ENCODE results near the gene SPART.

SPART gene, protein sequence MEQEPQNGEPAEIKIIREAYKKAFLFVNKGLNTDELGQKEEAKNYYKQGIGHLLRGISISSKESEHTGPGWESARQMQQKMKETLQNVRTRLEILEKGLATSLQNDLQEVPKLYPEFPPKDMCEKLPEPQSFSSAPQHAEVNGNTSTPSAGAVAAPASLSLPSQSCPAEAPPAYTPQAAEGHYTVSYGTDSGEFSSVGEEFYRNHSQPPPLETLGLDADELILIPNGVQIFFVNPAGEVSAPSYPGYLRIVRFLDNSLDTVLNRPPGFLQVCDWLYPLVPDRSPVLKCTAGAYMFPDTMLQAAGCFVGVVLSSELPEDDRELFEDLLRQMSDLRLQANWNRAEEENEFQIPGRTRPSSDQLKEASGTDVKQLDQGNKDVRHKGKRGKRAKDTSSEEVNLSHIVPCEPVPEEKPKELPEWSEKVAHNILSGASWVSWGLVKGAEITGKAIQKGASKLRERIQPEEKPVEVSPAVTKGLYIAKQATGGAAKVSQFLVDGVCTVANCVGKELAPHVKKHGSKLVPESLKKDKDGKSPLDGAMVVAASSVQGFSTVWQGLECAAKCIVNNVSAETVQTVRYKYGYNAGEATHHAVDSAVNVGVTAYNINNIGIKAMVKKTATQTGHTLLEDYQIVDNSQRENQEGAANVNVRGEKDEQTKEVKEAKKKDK

DNA sequence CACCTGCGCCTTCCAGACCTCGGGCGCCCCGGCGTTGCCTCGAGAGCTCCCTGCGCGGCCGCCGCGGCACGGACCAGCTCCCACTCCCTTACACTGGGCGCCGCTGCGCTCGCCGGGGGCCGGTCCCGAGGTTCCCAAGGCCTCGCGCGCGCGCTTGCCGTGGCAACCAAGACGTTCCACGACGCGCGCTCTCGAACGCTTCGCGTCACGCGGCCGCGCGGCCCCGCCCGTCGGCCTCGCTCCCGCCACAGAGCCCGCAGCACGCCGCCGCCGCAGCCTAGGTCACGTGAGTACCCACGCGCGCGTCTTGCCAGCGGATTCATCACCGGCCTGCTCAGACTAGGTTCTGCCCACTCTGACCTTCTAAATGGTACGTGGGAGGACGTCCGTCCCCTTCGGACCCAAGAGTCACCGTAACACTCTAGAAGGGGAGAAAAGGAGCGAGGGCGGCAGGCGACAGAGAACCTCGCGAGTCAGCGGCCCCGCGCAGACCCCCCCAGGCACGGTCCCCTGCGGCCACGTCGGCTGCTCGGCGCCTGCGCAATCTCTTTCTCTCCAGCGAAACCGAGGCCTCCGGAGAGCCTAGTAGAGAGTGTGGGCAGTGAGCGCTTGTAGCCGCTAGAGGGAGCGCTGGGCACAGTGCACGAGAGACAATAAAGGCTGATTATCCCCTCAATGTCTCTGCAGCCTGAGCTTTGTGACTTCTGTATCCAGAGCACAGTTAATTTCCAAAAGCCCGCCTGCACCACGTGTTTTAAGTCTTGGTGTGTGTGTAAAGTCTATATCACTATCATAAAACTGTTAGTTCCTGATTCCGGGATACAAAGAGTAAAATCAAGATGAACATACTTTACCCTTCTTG is at the start of gene SPART:
TSS of gene SPART (minus strand) at position 173 of the 862 bp plus-strand sequence. CDS start 10,564 bp downstream, outside the sequence.
- peak; percentile 92 for DNase-seq (ENCODE audit: low read depth)

DNA sequence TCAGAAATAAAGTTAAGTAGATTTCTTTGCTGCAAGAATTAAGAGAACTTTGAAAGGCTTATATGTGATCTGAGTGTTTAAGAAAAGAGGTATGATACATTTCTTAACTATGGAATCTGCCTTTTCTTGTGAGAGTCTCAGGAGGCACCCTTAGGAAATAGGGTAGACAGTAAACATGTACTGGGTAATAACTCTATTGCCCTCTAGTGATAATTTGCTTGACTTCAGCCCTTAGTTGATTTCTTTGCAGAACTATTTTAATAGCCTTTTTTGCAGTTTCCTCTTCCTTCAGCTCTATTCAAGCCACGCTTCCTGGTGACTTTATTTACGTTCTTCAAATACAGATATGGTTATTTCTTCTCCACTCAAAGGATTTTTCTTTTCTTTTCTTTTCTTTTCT is 49.1 kb upstream of the SPART start:
- peak; percentile 84 for DNase-seq (ENCODE audit: low read depth)

- peak; percentile 61 for DNase-seq (ENCODE audit: low read depth)
Observed at GRCh38 chr13:36385489-36385888, 39.3 kb upstream of the SPART start.

DNA sequence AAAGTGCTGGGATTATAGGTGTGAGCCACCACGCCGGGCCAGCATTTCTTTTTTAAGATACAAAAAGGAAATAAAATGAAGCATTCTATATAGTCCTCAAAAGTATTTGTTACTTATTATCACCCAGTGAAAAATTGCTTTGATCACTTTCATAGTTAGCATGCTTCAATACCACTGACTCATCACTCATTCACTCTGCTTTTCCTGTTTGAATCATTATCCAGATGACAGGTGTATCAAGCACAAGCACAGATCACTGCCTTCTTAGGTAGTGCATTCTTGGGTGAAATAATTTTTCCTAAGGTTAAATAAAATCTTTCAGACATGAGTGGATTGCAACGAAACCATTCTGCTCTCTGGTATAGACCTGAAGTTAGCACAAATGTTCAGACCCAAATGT is 35.8 kb upstream of the SPART start:
- no peak for DNase-seq (ENCODE audit: low read depth)

DNA sequence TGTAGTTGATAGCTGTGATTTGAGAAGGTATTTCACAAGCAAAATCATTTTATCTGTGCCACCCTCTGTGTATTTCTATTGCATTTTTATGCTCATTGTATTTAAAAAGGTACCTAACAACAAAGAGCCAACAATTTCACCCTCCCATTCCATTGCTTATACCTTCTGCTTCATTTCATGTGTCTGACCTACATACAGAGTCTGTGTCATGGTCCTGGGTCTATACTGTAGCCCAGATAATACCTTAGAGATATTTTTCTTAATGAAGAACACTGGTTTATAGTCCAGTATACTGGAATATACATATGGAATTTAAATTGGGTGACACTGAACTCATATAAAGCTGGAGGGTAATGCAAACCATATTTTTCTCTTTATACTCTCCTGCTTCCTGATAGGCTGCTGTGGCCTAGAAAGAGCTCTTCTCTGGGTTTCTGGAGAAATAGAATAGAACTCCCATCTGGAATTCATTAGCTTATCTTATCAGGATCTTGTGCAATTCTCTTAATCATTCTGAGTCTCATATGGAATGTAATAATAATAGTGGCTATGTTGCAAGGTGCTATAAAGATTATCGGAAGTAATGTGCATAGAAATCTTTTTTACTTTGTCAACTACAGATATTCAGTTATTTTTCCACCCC is 31.8 kb upstream of the SPART start:
- peak; percentile 77 for DNase-seq (ENCODE audit: low read depth)

DNA sequence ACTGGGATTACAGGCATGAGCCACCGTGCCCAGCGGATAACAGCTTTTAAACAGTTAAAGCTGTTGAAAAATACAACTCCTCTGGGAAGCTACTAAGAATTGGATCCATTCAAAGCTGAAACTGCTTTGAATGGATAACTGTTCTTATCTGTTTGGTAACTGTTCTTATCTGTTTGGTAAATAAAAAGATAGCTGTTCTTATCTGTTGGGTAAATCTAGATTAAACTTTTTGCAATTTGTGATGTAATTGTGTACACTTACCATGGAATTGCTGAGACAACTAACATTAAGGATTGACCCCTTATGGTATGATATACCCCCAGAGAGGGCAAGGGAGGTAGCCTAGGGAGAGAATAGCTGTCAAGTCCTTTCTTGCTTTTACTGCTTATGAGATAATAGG is 27.9 kb upstream of the SPART start:
- DNase-seq (ENCODE audit: low read depth): no peak

GRCh38 chr13:36371185-36371584 is 25.0 kb upstream of the SPART start:
- DNase-seq (ENCODE audit: low read depth): no peak

DNA sequence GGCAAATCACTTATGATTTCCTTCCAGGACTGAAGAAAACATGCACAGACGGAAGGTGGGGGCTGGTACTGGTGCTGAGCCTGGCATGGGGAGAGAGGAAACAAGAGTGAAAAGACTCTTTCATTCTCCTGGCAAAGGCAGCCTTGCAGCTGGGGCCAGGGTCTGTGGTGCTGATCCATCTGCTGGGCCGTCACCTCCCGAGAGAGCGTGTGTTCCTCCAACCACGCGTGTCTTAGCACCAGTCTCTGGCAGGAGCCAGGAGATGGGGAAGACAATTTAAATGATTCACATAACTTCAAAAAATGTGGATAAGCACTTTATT is 23.9 kb upstream of the SPART start:
- no peak for DNase-seq (ENCODE audit: low read depth)

DNA sequence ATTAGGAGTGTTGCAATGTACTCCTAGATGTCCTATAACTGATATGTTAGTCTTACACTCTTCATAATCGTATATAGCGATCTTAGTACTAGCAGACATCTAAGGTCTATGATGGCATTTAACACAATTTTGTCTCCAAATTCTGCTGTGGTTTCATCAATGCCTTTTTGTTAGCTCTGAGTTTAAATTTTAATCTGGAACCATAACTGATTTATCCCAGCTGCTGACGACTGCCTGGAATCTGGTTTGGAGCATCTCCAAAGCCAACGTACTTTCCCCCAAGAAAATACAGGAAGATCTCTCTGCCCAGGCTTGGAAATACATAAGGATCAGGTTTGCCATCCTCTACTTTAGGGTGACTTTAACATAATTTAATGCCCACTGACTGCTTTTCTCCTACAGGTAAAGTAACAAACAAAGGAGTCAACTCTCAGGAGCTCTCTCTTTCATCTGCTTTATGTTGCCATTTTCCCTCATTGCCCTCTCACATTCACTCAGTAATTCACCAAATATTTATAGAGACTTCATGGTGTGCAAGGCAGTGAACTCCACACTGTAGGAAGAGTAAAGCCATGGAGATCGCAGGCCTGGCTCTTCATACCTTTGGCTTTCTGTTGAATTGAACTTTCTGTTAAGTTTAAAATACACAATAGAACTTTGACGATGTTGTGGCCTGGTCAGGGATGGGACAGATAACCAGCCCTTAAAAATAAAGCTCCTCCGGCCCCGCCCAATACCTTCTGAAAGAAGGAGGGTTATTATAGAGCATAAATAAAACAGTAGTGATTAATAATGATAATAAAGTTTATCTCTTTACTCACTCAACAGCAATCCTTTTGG is 23.3 kb upstream of the SPART start:
- DNase-seq (ENCODE audit: low read depth): no peak

DNA sequence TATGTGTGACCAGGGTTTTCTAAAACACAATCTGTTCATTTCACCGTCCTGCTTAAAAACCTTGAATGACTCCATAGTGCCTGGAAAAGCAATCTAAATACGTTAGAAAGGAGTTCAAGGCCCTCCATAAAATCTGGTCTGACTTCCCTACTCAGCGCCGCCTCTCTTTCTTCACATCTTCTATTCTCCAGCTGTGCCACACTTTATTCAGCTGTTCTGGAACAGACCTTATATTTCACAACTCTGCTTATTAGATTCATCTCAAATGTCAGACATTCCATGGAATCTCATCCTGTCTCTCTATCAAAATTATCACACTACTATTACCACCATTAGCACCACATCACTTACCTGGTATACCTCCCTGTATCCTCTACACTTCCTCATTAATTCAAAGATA is 19.8 kb upstream of the SPART start:
- no peak for DNase-seq (ENCODE audit: low read depth)

DNA sequence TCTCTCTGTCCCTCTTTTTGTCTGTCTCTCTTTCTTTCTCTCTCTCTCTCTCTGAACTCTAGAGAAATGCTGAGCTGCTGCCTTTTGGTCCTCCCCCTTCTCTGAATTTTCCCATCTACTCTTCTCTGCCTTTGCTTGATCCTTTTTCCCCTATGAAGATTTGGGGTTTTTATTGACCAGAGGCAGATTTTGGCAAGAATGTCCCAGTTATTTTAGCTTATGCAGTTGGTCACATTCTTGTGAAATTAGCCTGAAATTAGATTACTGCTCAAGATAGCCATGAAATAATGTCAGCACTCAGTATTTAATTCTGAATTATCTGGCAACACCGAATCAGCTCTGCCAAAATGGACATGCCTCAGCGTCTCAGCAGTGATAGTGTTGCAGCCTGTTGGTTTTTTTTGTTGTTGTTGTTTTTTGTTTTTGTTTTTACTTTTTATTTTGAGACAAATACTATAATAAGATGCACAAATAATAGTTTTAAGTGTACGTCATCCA is 17.2 kb upstream of the SPART start:
- DNase-seq (ENCODE audit: low read depth): no peak

DNA sequence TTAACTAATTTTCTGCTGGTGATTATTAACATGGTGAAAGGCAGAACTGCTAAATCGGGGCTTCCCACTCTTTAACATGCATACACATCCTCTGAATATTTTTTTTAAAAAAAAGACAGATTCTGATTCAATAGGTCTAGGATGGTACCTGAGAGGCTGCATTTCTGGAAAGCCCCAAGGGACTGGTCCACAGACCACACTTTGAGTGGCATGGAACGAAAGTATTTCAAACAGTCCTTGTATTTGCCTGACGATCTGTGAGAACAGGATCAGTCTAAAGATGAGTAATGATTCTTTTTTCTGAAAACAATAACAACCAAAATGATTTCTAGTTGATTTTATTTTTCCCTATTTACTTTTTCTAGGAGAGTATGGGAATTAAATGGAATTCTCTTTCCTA is 16.7 kb upstream of the SPART start:
- DNase-seq (ENCODE audit: low read depth): no peak

GRCh38 chr13:36362251-36362650 is 16.1 kb upstream of the SPART start:
- peak; percentile 87 for DNase-seq (ENCODE audit: low read depth)

DNA sequence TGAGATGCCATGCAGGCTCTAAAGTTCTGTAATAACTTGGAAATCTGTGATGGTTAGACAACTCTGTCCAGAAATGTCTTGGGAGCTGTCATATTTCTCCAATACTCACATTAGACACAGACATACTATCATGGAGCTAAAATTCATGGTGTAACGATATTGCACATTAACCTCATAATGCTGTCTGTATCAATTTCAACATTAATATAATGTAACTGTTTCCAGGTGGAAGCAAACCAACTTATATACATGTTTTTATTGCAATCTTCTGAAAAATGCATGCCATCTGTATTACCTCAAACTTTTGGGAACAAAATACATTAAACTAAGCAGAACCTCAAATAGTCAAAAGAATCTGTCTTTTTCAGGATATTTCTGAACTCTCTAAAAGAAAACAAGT is 14.7 kb upstream of the SPART start:
- no peak for DNase-seq (ENCODE audit: low read depth)

DNA sequence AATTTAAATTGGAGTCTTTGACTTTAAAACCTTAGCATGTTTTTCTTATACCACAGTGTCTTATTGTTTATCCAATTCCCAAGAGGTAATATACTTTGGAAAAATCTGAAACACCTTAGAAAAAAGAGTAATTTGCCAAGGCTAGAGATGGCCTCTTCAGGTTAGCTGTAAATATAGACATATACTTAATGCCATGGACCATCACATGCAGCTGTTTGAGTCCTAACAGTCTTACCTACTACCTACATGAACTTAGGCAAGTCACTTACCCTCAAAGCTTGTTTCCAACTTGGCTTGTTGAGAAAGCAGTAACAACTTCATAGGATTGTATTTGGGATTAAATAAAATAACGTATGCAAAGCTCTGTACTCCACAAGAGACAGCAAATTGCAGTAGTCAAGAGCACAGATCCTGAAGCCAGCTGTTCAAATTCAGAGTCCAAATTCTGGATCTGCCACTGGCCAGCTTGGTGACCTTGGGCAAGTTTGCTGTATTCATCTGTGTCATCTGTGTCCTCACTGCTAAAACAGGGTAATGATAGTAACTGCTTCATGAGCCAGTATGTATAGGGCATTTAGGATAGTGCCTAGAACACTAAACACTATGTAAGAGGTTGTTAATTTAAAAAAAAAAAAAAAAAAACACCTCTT is 13.2 kb upstream of the SPART start:
- no peak for DNase-seq (ENCODE audit: low read depth)

GRCh38 chr13:36358175-36358718 is 12.1 kb upstream of the SPART start:
- DNase-seq (ENCODE audit: low read depth): no peak

DNA sequence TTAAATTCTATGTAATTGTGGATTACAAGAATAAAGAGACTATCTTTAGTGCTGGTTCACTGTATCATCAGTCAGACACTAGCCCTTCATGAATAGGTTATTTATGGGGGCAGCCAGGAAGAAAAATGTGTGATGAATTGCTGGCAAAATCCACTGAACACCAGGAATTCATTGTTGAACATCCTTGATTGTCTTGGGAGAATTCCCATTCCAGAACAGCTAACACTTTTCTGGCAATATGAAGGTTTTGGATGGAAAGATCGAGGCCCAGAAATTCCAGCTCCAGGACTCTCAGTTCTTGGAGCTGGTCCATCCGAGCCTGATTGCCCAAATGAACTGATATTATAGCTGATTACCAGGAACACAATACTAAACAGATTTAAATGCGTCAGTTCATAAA is 11.5 kb upstream of the SPART start:
- no peak for DNase-seq (ENCODE audit: low read depth)

GRCh38 chr13:36357231-36357630 is 11.0 kb upstream of the SPART start:
- no peak for DNase-seq (ENCODE audit: low read depth)

DNA sequence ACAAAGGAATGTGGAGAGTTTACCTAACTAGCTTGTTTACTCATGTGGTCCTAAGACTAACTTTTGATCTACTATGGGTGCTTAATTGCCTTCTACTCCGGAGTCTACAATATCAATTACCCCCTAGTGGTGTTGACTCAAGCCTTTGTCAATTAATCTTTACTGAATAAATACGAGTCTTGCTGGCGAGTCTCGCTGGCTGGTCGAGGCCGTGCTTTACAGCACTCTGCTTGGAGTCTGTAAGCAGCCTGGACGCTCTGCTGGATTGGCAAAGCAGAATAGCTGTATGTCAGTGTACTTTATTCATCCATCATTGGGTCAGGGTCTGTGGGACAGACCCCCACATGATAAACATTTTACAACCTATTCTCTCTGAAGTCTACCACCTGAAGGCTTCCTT is 9.9 kb upstream of the SPART start:
- no peak for DNase-seq (ENCODE audit: low read depth)

DNA sequence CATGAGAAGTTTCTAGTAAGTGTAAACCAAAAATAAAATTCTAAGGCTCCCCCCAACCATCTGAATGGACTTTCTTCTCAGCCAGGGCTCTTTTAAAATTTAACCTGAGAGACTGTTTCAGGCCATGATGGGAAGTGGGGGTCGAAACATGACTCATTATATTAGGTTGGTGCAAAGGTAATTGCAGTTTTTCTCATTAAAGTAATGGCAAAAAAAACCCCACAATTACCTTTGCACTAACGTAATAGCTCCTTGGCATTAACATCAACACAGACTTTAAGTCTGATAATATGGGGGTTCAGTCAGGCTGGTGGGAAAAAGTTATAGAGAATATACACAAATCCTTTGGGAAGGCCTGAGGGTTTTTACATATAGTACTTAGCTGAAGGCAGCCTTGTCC is 9.4 kb upstream of the SPART start:
- no peak for DNase-seq (ENCODE audit: low read depth)

Data from amniotic epithelial cell (primary cell).